Spleen (tissue), 11 donors: ENCODE results near the gene IKZF3. TPM values are rescaled to one million over a fixed set of nuclear protein-coding genes. Genes with fewer than 3 reads are reported as not detected.
"Not testable (repeated sequence)": the region's sequence is repeated elsewhere in the genome, so short reads cannot be mapped to it uniquely, and the experiment has no call there.

Experiments used
- DNase-seq: peaks from one replicate; pipeline ENCODE4 v3.0.0-alpha.2; 2020
- H3K27ac ChIP-seq, 8 donors: fragments of 200-600 bp; sonication (generic) in 7 of 8; 1 replicate in 4 of 8; 2 replicates in 4 of 8; pipeline versions ENCODE4 v1.5.0 to v1.8.0; 2016 to 2021; ENCODE audit warnings: inconsistent platforms in 4 of 8, mild to moderate bottlenecking in 4 of 8, moderate library complexity in 1 of 8
- H3K27me3 ChIP-seq, 7 donors: fragments of 200-600 bp; sonication (generic) in 6 of 7; replicated peaks in 1 of 7; 1 replicate in 4 of 7; 2 replicates in 3 of 7; pipeline versions ENCODE4 v1.5.0 to v1.8.0; 2016 to 2021; ENCODE audit warnings: inconsistent platforms in 3 of 7, mild to moderate bottlenecking in 1 of 7
- H3K36me3 ChIP-seq, 6 donors: fragments of 200-600 bp; sonication (generic) in 5 of 6; 1 replicate in 4 of 6; 2 replicates in 2 of 6; pipeline versions ENCODE4 v1.5.0 to v1.8.0; 2016 to 2021; ENCODE audit warnings: inconsistent platforms in 2 of 6
- H3K4me1 ChIP-seq, 6 donors: fragments of 200-600 bp; sonication (generic) in 5 of 6; 1 replicate in 3 of 6; 2 replicates in 3 of 6; pipeline versions ENCODE4 v1.5.0 to v1.8.0; 2016 to 2021; ENCODE audit warnings: inconsistent platforms in 3 of 6
- H3K4me3 ChIP-seq, 8 donors: fragments of 200-600 bp; sonication (generic) in 7 of 8; 1 replicate in 4 of 8; 2 replicates in 4 of 8; pipeline versions ENCODE4 v1.5.0 to v1.8.0; 2016 to 2021; ENCODE audit warnings: inconsistent platforms in 4 of 8, mild to moderate bottlenecking in 4 of 8, moderate library complexity in 2 of 8
- H3K9me3 ChIP-seq, 8 donors: fragments of 200-600 bp; sonication (generic) in 7 of 8; 1 replicate in 4 of 8; 2 replicates in 4 of 8; pipeline versions ENCODE4 v1.5.0 to v1.8.0; 2016 to 2021; ENCODE audit warnings: inconsistent platforms in 4 of 8
- POLR2A ChIP-seq, 3 donors: fragments of 450-650 bp; IDR thresholded peaks; one replicate each; pipeline ENCODE4 v1.5.1; 2017; ENCODE audit warnings: antibody characterized with exemption in 3 of 3, mild to moderate bottlenecking in 1 of 3
- POLR2AphosphoS5 ChIP-seq, 3 donors: sonication (generic); formaldehyde crosslinking; IDR thresholded peaks; one replicate each; pipeline ENCODE4 v1.5.1; 2017; ENCODE audit warnings: antibody characterized with exemption in 3 of 3
- WGBS, 5 donors: extraction: QIAGEN DNeasy Blood & Tissue Kit in 3 of 5; methylation state at CpG; one replicate each; pipeline versions ENCODE4 v1.1.5 to v1.1.7; 2013 to 2018; 5-methylcytosine and 5-hydroxymethylcytosine counted together
- intact Hi-C: fragments of 100-400 bp; cut with DNase I; formaldehyde crosslinking; loops from one replicate; pipeline ENCODE4 v1.15.0; 2023; ENCODE audit warnings: low total_unique reads
- polyA plus RNA-seq, 3 donors: library from polyadenylated mRNA; stranded (reverse); fragments of 200-250 nt; gene quantifications; one replicate each; pipeline ENCODE4 v1.2.1, GENCODE V29; 2013
- total RNA-seq, 7 donors: library from RNA; depleted of rRNA in 3 of 7; stranded (reverse); fragments of >200 nt in 3 of 7; fragmentation: NEBNext Ultra II Directional in 4 of 7; extraction: Animal tissue kit (Norgen Biotek cat#: 25700) in 4 of 7; gene quantifications; one replicate each; pipeline versions ENCODE4 v1.1.0 to v1.2.1, GENCODE V29; 2016 to 2021
- TF ChIP-seq, protein P1 (sequence below), 11 experiments: fragments of 200-600 bp in 7 of 11; fragments of 450-650 bp in 4 of 11; sonication (generic) in 4 of 11; IDR thresholded peaks in 8 of 11; conservative IDR thresholded peaks in 3 of 11; 1 replicate in 7 of 11; 2 replicates in 4 of 11; pipeline versions ENCODE4 v1.4.0 to v1.8.0; 2016 to 2021; ENCODE audit warnings: antibody characterized with exemption in 11 of 11, inconsistent platforms in 4 of 11, mild to moderate bottlenecking in 1 of 11
- donor health status: healthy with polysubstance abuse.
- donor health status: DM: no; HTN: no; CAD: no; lungs with moderate emphysema.
- donor health status: DM: no; HTN: no; CAD: no.
- donor health status: Bipolar disorder and iron deficiency.
- donor health status: healthy.
- donor health status: DM: no; HTN: no; CAD: no.
- donor health status: DM: yes; HTN: yes; CAD: no.

Gene IKZF3
- total and polyA plus RNA-seq, 10 donors: 17.5 to 132 (median 84.1) TPM

DNA sequence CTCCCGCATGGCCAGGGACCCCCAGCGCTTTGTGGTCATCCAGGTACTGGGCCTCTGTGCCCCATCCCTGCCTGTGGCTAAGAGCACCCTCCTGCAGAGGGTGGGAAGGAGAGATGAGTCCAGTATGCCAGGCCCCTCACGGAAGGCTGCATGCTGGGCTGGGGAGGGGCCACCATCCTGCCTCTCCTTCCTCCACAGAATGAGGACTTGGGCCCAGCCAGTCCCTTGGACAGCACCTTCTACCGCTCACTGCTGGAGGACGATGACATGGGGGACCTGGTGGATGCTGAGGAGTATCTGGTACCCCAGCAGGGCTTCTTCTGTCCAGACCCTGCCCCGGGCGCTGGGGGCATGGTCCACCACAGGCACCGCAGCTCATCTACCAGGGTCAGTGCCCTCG lies 137.5 kb downstream of the IKZF3 start:
- Histone ChIP-seq H3K27me3 (no peaks in the 10 kb centered on the region), H3K4me1 (peaks cover 7 to 34% (median 18%) of the 10 kb centered on the region in 6 donors), H3K4me3 (no peak overlapping the region), H3K36me3 (peaks cover 0 to 49% (median 23%) of the 10 kb centered on the region in 6 donors), H3K27ac (no peak overlapping the region), H3K9me3 (no peaks in the 10 kb centered on the region)
- intact Hi-C loops: no loop called here
- TF ChIP-seq POLR2AphosphoS5 (IDR thresholded peaks at IDR 0.05) (peak in 2 of 3 donors; percentile 11 to 49), POLR2A (IDR thresholded peaks at IDR 0.05) (no peak)
- TF ChIP-seq, protein P1, sequence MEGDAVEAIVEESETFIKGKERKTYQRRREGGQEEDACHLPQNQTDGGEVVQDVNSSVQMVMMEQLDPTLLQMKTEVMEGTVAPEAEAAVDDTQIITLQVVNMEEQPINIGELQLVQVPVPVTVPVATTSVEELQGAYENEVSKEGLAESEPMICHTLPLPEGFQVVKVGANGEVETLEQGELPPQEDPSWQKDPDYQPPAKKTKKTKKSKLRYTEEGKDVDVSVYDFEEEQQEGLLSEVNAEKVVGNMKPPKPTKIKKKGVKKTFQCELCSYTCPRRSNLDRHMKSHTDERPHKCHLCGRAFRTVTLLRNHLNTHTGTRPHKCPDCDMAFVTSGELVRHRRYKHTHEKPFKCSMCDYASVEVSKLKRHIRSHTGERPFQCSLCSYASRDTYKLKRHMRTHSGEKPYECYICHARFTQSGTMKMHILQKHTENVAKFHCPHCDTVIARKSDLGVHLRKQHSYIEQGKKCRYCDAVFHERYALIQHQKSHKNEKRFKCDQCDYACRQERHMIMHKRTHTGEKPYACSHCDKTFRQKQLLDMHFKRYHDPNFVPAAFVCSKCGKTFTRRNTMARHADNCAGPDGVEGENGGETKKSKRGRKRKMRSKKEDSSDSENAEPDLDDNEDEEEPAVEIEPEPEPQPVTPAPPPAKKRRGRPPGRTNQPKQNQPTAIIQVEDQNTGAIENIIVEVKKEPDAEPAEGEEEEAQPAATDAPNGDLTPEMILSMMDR (IDR thresholded peaks at IDR 0.05 in 8 of 11, conservative IDR thresholded peaks at IDR 0.05 in 3 of 11): no peak
- WGBS, 5 donors: 93 to 97% (median 95%) methylated on average over 8 to 9 of the region's 9 CpGs
- DNase-seq: no peak

DNA sequence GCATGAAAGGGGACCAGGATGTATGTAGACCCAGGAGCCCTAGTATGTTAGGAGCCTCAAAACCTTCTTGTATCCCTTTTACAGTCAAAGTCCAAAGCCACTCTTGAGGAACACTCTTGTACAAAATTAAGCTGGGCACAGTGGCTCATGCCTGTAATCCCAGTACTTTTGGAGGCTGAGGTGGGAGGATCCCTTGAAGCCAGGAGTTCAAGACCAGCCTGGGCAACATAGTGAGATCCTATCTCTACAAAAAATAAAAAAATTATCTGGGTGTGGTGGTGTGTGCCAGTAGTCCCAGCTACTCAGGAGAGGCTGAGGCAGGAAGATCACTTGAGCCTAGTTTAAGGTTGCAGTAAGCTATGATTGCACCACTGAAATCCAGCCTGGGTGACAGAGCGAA lies 138.2 kb downstream of the IKZF3 start:
- Histone ChIP-seq H3K36me3 (peaks cover 0 to 49% (median 23%) of the 10 kb centered on the region in 6 donors), H3K4me1 (peaks cover 7 to 32% (median 17%) of the 10 kb centered on the region in 6 donors)
- not testable (repeated sequence) for H3K9me3 ChIP-seq

DNA sequence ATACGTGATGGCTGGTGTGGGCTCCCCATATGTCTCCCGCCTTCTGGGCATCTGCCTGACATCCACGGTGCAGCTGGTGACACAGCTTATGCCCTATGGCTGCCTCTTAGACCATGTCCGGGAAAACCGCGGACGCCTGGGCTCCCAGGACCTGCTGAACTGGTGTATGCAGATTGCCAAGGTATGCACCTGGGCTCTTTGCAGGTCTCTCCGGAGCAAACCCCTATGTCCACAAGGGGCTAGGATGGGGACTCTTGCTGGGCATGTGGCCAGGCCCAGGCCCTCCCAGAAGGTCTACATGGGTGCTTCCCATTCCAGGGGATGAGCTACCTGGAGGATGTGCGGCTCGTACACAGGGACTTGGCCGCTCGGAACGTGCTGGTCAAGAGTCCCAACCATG lies 139.4 kb downstream of the IKZF3 start:
- Histone ChIP-seq H3K27me3 (no peaks in the 10 kb centered on the region), H3K9me3 (no peaks in the 10 kb centered on the region), H3K4me3 (no peak overlapping the region), H3K27ac (no peak overlapping the region), H3K4me1 (peaks cover 6 to 23% (median 12%) of the 10 kb centered on the region in 6 donors), H3K36me3 (peaks cover 0 to 52% (median 23%) of the 10 kb centered on the region in 6 donors)
- intact Hi-C loops: no loop called here
- TF ChIP-seq, protein P1 (IDR thresholded peaks at IDR 0.05 in 8 of 11, conservative IDR thresholded peaks at IDR 0.05 in 3 of 11): no peak
- TF ChIP-seq POLR2AphosphoS5 (IDR thresholded peaks at IDR 0.05): peak in 2 of 3 donors; percentile 6 to 20
- TF ChIP-seq POLR2A (IDR thresholded peaks at IDR 0.05): no peak
- no peak for DNase-seq
- WGBS, 5 donors: 92 to 99% (median 97%) methylated on average over 11 to 13 of the region's 13 CpGs

More for the DNA sequence above, 138.2 kb downstream of the IKZF3 start:
- H3K27ac ChIP-seq, DNase-seq, intact Hi-C loops, H3K27me3 ChIP-seq, H3K4me3 ChIP-seq: not testable (repeated sequence)
- WGBS, 5 donors: 94 to 100% (median 97%) methylated on average over 1 of the region's 1 CpG

DNA sequence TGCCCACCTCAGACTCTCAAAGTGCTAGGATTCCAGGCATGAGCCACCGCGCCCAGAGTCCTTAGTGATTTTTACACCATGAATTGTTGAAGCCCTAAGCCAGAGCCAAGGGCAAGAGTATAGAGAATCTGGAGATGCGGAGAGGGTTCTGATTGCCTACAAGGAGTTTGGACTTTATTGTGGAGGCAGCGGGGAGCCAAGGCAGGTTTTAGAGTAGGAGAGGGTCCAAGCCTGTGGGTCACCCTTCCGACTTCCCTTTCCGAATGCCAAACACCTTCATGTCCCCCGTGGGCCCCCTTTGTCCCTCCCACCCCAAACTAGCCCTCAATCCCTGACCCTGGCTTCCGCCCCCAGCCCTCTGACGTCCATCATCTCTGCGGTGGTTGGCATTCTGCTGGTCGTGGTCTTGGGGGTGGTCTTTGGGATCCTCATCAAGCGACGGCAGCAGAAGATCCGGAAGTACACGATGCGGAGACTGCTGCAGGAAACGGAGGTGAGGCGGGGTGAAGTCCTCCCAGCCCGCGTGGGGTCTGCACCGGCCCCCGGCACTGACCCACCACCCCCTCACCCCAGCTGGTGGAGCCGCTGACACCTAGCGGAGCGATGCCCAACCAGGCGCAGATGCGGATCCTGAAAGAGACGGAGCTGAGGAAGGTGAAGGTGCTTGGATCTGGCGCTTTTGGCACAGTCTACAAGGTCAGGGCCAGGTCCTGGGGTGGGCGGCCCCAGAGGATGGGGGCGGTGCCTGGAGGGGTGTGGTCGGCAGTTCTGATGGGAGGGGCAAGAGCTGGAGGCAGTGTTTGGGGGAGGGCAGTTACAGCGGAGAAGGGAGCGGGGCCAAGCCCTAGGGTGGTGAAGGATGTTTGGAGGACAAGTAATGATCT lies 140.9 kb downstream of the IKZF3 start:
- Histone ChIP-seq H3K27ac (no peak overlapping the region), H3K9me3 (no peaks in the 10 kb centered on the region), H3K4me3 (no peak overlapping the region), H3K27me3 (no peaks in the 10 kb centered on the region), H3K4me1 (peaks cover 0 to 8% (median 0%) of the 10 kb centered on the region in 6 donors), H3K36me3 (peaks cover 0 to 43% (median 12%) of the 10 kb centered on the region in 6 donors)
- no peak for DNase-seq
- intact Hi-C loops: no loop called here
- WGBS, 5 donors: 81 to 88% (median 83%) methylated on average over 34 of the region's 34 CpGs
- TF ChIP-seq POLR2AphosphoS5 (IDR thresholded peaks at IDR 0.05) (peak in 2 of 3 donors; percentile 7 to 52), POLR2A (IDR thresholded peaks at IDR 0.05) (no peak)
- TF ChIP-seq, protein P1 (IDR thresholded peaks at IDR 0.05 in 8 of 11, conservative IDR thresholded peaks at IDR 0.05 in 3 of 11): no peak
